Esophagus squamous epithelium (tissue), 4 donors: ENCODE results near the gene IL34.
"Not testable (repeated sequence)": the region's sequence is repeated elsewhere in the genome, so short reads cannot be mapped to it uniquely, and the experiment has no call there.

Experiments used
- CTCF ChIP-seq, 6 experiments: fragments of 450-650 bp in 4 of 6; fragments of 200-600 bp in 2 of 6; sonication (generic) in 2 of 6; IDR thresholded peaks; one replicate each; pipeline ENCODE4 v1.5.1; 2016 to 2019; ENCODE audit warnings: antibody characterized with exemption in 6 of 6, mild to moderate bottlenecking in 4 of 6, moderate library complexity in 4 of 6
- POLR2A ChIP-seq, 4 donors: fragments of 450-650 bp; IDR thresholded peaks; one replicate each; pipeline ENCODE4 v1.6.1; 2017; ENCODE audit warnings: antibody characterized with exemption in 4 of 4, mild to moderate bottlenecking in 4 of 4, moderate library complexity in 3 of 4

- TF ChIP-seq CTCF, POLR2A (IDR thresholded peaks at IDR 0.05): not testable (repeated sequence)
These were observed 12.7 kb upstream of the IL34 start for GRCh38 chr16:70633617-70634016.
